Embryonic facial prominence (tissue), 1 donor: Measurements from ENCODE around the gene CNTNAP2.

ENCODE experiments used
- DNase-seq: peaks from one replicate; pipeline ENCODE4 v3.0.0-alpha.2; 2016; ENCODE audit errors: extremely low spot score

Gene CNTNAP2

DNA sequence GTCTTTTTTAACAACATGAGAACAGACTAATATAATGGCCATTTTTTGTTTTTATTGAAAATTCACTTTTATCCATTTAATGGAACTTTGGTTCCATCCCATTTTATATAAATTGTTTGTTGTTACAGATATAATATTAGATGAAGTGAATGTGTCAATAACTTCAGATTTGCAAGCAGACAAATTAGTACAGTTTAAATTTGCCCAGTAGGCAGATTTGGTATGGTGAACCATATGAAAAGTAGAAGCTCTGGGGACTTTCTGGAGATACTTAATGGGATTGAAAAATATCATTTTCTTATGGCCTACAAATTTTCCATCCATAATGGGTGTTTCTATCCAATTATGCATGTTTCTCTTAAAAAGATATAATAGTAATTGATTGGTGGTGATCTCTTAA lies 1277.7 kb downstream of the CNTNAP2 start:
- no peak for DNase-seq

DNA sequence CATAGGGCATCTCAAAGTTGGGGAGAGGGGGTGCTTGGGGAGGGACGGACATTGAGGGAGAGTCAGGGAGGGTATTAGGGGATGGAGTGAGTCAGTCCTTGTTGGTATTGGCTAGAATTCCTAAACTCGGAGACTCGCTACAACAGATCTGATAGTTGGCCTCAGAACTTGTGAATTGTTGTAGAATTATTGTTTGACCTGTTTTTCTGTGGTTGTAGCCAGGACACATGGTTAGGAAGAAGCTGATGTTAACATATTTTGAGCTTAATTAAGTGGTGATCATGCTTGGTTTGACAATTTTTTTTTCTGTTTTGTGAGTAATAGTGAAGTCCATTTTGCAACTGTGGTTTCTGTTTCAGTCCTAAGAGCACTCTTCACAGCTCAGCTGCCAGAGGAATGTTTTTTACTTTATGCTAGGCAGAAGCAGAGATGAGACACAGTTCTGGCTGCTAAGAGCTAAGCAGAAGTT lies 1283.7 kb downstream of the CNTNAP2 start:
- no peak for DNase-seq

DNA sequence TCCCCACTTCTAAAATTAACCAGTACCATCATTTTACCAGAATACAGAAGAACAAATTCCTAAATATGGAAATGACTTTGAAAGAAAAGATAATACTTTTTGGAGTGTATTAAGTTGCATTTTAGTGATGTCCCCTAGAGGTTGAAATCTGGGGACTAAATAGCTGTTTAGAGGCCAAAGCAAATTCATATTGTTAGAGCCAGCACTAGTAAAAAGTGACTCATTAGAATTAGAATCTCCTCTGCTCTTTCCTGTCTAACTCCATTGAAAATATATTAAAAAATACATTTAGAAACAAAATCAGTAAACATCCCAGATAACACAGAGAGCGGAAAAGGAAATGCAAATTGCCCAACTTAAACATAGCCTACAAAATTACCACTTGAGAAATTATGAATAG lies 1284.3 kb downstream of the CNTNAP2 start:
- no peak for DNase-seq

DNA sequence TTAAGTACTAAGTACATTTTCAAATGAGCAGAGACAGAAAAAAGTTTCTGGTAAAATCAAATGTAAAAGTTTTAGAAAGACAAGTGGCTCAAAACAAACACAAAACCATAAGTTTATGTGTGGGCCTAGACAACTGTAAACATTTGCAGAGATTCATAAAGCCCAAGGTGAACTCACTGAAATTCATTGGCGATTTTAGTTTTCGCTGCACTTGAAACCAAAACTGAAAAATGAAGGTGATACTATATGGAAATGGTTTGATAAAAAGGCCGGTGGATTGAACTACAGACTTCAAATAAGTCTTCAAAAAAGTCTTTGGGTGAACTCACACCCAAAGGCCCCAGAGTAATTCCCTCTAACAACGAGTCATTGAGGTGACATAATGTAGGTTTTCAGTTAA lies 1289.0 kb downstream of the CNTNAP2 start:
- no peak for DNase-seq

DNA sequence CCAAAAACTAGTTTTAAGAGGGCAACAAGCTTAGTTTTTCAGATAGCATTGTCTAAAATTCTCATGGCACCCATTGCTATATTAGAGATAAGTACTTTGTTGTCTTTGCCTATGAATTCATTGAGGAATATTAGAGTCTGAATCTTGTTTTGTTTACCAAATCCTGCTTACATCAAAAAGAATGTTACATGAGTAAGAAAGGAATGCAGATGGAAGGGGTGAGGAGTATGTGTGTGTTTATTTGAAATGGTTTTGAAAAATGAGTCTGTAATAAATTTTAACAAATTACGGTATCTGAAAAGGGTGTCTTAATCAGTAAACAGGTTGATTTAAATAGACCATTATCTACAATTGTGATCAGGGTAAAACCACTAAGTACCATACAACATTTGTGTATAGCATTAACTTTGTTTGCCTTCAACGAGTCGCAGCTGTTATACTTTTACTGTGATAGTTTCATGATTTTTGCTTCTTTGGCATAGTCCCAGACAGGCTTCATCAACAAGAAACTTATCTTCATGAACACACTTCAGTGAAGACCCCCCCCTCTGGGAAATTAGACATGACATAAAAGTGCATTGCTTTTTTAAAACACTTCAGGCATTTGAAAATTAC lies 1290.0 kb downstream of the CNTNAP2 start:
- DNase-seq = no peak

DNA sequence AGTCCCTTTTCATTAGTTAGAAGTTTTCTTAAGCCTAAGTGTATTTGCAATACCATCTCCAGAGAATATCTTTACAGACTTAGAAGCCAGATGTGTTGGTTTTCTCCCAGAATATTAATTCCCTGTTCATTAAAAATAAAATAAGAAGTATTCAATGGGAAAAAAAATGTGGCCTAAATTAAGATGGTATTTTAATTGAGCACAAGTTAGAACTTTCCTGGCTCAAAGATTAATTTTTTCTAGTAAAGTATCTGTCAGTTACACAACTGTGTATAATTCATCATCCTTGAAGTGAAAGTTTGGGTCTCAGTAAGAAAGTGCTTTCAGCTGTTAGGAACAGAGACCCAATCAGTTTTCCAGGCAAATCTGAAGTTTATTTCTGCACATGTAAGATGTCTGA lies 1294.5 kb downstream of the CNTNAP2 start:
- no peak for DNase-seq

DNA sequence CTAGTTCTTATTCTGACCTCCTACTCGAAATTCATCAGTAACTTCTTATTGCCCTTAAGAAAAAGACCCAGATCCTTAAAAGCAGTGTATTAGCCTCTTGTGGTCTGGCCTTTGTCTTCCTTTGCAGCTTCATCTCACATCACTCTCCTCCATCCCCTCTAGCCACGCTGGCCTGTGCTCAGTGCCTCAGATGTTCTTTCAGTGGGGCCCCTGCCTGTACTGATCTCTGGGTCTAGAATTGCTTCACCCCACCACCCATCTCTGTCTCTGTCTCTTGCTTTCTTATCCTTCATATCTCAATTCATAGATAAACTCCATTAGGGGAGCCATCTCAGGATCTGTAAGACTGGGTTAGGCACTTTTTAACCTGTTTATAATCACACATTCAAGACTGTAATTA lies 1295.5 kb downstream of the CNTNAP2 start:
- no peak for DNase-seq

DNA sequence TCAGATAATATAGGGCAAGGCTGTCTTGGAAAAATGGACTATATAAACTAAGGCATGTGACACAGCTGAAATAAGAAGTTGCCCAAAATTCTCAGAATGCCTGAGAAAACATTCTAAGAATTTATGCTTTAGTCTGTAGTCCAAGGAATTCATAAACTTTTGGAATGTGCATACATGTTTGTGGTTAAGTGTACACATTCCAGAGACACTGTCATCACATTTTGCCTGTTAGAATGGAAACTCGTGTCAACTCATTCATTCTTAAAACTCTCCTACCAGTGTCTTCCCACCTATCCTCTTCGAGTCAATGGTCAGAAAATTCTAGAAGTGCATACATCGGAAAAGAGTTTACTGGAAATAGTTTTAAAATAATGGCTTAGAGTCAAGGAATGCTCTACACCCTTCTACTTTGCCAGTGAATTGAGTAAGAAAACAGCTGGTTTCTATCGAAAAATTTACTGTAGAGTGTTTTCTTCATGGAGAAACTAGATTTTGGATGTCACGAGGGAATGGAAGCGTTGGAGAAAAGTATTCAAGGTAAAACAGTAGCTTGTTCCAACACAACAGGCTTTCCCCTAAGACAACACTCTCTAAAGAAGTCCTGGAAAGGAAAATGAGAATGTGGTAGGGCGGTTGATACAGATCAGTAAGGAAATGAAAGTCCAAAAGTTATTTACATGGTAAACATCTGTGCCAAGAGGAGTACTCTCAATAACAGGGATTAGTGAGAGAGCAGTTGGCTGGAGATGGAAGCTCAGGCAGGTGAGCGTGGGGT lies 1296.4 kb downstream of the CNTNAP2 start:
- DNase-seq = peak; percentile 13

DNA sequence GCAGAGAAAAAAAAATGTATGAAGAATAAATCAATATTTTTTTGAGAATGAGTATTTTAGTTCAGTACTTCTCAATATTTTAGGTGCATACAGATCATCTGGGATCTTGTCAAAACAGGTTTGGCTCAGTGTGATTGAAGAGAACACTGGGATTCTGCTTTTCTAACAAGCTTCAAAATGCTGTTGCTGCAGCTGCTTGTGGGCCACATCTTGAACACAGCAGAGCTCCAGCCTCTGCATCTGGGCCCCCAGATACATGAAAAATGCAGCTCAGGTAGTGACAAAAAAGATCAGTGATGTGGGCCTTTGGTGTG lies 1296.9 kb downstream of the CNTNAP2 start:
- no peak for DNase-seq

DNA sequence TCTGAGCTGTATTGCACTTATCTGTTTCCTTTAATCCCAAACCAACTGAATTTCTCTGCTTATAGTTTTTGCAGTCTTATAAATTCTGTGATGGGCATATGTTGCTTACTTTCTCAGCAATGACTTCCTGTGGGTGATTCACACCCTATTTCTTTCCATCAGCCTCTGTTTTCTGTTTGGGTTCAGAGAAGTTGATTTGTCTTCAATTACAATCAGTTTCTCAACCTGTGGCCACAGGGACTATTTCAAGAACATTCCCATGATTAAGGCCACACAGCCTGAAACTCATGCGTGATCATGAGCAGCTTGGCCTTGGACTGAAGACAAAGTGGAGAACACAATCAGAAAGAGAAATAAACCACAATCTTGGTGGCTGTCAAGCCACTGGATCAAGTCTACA lies 1299.4 kb downstream of the CNTNAP2 start:
- DNase-seq = no peak

DNA sequence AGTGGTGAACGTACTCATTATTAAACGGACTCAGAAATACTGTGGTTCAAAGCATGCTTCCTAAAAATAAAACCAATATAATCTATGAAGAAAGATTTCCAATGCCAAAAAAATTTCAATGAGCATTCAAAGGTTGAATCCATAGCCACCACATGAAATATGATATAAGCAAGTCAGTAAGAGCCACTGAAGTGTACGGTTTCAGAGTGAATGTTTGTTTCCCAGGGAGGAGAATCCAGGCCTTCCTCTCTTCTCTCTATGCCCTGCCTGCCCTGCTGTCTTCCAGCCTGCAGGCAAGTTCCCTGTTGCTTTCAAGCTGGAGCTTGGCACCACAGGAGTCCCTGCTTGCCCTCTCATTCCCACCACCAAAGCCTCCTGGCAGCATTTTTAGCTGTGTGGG lies 1302.4 kb downstream of the CNTNAP2 start:
- no peak for DNase-seq

DNA sequence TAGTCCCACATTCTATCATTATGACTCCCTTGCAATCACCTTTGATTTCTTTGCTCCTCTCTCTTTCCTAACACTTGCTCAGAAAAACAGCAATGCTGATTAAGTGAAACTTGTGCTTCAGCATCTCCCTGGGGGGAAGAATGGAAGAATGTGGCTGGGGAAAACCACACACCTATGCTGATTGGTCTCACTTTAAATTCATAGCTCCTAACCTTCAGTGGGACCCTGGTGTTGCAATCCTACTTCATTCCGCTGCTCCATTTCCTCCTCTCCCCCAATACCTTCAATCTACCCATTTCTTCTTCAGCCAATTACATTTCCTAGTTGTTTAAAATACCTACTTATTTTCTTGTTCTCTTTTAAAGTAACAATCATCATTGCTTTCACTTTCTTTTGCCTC lies 1307.3 kb downstream of the CNTNAP2 start:
- DNase-seq = no peak

DNA sequence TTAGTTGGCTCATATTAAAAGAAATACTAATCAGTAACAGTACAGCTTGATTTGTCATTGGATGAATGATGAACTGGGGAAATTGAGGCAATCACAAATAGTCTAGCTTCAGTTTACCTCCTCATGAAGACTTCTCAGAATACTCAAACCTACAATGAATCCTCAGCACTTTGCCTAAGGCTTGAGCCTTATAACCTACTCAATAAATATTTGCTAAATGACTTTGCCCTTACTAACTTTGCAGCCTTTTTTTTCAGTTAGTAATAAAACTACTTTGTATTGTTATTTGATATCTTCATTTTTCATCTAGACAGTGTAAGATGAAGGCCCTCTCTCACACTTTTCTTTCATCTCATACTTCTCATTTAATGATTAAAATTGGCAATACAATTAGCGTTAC lies 1311.5 kb downstream of the CNTNAP2 start:
- DNase-seq = no peak

DNA sequence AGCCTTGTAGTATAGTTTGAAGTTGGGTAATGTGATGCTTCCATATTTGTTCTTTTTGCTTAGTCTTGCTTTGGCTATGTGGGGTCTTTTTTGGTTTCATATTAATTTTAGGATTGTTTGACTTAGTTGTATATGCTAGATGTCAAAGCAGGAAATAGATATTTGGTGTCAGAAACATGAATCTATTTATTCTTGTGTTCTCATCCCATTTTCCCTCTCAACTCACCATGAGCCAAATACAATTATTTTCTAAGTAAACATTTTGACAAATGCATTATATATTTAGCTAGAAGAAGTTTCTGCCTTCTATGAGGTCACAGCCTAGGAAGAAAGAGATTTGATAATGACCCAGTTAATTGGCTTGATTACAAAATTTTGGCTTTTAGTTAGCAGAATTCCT lies 1313.4 kb downstream of the CNTNAP2 start:
- no peak for DNase-seq

DNA sequence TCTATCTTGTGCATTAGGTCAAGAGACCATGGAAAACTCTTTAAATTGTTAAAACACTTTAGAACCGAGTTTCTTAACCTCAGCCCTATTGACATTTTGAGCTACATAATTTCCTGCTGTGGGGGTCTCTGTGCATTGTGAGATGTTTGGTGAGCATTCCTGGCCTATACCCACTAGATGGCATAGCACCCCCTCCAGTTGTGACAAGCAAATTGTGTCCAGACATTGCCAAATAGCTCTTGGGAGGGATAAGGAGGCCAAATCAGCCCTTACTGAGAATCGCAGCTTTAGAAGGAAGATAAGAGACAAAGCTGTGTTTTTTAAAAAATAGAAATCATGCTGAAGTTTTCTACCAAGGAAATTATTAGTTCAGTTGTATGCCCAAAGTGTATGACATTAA lies 1315.5 kb downstream of the CNTNAP2 start:
- DNase-seq = peak; percentile 42

DNA sequence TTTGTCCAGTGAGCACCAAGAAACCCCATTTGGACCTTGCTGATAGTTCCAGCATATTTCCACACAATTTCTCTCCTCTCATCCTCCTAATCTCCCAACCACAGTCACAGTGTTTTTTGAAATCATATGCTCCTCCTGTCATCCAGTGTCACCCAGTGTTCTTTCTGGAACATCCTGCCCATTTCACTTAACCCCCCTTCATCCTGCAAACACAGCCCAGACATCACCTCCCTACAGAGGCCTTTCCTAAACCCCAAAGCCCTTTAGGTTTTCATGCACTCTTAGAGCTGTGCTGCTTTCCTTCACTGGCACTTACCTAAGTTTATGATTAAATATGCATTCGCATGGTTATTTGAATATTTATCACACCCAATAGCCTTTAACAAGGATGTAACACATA lies 1316.0 kb downstream of the CNTNAP2 start:
- DNase-seq = no peak

DNA sequence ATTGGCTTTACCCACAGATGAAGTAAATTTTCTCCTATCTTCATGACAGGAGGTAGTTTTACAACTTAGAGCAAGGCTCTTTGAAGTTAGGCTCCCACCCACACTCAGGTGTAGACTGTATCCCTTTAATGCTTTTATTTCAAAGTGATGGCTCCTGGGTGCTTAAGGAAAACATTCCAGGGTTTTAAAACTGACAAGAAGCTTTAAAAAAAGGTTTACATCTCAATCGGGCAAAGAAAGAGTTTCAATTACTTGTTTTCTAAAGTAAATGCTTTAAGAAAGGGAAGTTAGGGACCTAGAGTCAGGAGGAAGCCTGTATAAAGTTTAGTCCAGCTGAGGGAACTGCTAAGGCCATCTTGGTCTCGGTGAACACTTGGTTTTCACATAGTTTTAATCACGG lies 1320.1 kb downstream of the CNTNAP2 start:
- DNase-seq = no peak

DNA sequence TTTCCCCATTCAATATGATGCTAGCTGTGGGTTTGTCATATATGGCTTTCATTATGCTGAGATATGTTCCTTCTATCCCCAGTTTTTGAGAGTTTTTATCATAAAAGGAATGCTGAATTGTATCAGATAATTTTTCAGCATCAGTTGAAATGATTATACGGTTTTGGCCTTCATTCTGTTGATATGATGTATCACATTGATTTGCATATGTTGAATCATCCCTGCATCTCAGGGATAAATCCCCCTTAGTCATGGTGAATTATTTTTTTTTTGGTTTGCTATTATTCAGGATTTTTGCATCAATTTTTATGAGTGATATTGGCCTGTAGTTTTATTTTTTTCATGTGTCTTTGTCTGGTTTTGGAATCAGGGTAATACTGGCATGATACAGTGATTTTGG lies 1321.6 kb downstream of the CNTNAP2 start:
- no peak for DNase-seq

DNA sequence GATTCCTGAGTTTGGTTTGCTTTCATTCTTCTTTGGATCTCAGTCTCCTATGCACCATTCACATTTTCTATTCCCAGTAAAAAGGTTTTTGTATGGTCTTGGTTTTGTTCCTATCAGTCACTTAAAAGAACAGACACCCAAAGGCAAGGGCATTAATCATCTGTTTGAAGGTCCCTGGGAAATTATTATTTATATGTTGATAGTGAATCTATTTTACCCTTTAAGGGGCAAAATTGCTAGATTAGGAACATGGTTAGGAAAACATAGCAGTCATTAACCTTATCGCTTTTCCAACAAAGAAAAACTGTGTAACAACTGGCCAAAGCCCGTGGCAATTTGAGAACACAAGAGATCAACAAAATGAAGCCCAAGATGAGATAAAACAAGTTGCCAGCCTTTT lies 1327.3 kb downstream of the CNTNAP2 start:
- no peak for DNase-seq

DNA sequence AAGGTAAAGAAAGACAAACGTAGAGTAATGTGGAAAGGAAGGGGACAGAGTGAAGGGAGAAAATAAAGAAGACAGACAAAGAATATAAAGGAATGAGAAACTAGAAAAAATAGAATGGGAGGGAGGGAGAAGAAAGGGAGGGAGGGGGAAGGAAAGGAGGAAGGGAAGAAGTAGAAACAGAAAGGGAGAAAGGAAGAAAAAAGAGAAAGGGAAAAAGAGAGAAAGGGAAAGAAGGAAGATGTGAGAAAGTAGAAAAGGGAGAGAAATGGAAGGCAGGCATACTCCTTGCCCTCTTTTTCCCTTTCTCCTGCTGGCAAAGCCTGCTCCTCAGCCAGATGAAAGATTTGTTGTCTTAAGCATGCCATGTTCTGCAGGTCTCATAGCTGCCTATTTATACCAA lies 1336.2 kb downstream of the CNTNAP2 start:
- no peak for DNase-seq

DNA sequence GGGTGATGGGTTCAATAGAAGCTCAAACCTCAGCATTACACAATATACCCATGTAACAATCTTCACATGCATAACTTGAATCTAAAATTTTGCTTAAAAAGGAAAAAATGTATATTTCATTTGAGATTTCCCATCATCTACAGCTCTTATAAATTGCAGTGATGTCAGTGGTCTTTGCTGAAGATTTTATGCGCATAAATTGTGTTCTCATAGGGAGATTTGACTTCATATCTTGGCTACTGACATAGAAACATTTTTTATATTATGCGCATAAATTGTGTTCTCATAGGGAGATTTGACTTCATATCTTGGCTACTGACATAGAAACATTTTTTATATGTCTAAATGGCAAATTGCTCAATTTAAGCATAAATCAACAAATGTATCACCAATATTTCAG lies 1348.6 kb downstream of the CNTNAP2 start:
- DNase-seq = no peak

DNA sequence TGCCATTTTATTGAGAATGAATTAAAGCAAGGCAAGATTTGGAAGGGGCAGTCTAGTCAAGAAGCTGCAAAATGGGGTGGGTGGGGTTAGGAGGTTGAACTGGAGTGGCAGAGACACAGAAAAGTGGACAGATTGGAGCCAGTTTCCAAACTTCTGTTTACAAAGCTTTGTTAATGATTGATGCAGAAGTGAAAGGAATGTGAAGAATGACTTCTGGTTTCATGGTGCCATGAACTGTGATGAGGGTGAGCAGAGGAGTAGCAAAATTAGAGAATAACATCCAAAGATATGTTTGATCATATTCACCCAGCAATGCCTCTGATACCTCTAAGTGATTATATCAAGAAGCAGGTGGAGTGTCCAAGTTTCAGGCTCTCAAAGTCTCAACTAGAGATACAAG lies 1356.0 kb downstream of the CNTNAP2 start:
- DNase-seq = no peak

DNA sequence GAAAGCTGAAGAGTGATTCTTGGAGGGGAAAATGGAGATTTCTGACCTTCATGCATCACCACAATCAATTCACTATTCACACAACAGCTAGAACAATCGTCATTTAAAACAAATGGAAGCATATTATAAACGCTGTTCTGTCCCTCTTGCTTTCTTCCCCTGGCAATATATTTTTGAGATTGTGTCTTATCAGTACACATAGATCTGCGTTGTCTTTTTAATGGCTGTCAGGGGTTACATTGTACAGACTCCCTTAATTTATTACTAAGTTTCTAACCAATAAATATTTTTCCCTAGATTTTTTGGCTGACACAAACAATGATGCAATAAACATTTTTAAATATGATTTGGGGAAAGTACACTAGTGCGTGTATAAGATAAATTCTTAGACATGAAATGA lies 1358.3 kb downstream of the CNTNAP2 start:
- no peak for DNase-seq

DNA sequence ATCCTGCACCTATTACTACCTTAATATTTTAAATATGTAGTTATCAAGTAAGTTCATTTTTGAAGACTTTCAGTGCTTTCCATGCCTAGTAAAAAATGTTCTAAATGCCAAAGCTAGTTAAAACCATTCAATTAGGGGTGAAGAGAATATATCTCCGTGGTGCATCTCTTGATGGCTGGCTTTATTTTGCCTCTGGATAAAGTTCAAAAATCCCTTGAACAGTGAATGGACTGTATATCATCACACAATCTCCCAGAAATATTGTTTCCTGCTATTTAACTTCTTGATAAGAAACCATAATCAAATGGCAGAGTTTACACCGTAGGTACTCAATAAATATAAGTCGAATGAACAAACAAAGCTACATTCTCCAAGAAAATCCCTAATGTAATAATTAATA lies 1360.9 kb downstream of the CNTNAP2 start:
- no peak for DNase-seq
